AG04450 (cell line): ENCODE data around the gene FAM168A. TPM values are rescaled to one million over a fixed set of nuclear protein-coding genes. Genes with fewer than 3 reads are reported as not detected.

Experiments
- CTCF ChIA-PET: fragments of 300-600, 350-600 bp; formaldehyde crosslinking; extraction: SDS; loops from one replicate; lab custom pipeline; 2022; ENCODE audit warnings: antibody characterized with exemption, inconsistent platforms; lab: Charles Lee
- POLR2A ChIA-PET: fragments of 350-600 bp; formaldehyde crosslinking; extraction: SDS; loops from one replicate; lab custom pipeline; 2021; ENCODE audit warnings: antibody characterized with exemption, inconsistent platforms; lab: Yijun Ruan, JAX
- DNase-seq: peaks from one replicate; pipeline ENCODE4 v3.0.0-alpha.2; 2011; ENCODE audit warnings: low read depth, low spot score
- H3K27ac ChIP-seq: one replicate; pipeline ENCODE4 v1.5.1; 2012; ENCODE audit warnings: low read depth, low read length, control low read depth
- H3K27me3 ChIP-seq: one replicate; pipeline ENCODE4 v1.6.0; 2012; ENCODE audit warnings: low read length; ENCODE audit not compliant: control insufficient read depth, insufficient read depth
- H3K4me3 ChIP-seq: 2 replicates; pipeline ENCODE4 v1.5.1; 2011; ENCODE audit warnings: mild to moderate bottlenecking, low read depth, low read length, control low read depth
- H3K9me3 ChIP-seq: 2 replicates; pipeline ENCODE4 v1.5.1; 2012; ENCODE audit warnings: low read length; ENCODE audit not compliant: control insufficient read depth, insufficient read depth
- polyA plus RNA-seq: library from polyadenylated mRNA; depleted of rRNA; stranded (reverse); fragments of >200 nt; gene quantifications from 2 replicates; pipeline ENCODE4 v1.2.3, GENCODE V29; 2011
- TF ChIP-seq, protein P1 (sequence below): IDR thresholded peaks from 2 replicates; pipeline ENCODE4 v1.5.1; 2011; ENCODE audit warnings: low read depth, low read length, control low read depth, inconsistent platforms

The FAM168A gene
- polyA plus RNA-seq, 1 experiment = 21.3 TPM

DNA sequence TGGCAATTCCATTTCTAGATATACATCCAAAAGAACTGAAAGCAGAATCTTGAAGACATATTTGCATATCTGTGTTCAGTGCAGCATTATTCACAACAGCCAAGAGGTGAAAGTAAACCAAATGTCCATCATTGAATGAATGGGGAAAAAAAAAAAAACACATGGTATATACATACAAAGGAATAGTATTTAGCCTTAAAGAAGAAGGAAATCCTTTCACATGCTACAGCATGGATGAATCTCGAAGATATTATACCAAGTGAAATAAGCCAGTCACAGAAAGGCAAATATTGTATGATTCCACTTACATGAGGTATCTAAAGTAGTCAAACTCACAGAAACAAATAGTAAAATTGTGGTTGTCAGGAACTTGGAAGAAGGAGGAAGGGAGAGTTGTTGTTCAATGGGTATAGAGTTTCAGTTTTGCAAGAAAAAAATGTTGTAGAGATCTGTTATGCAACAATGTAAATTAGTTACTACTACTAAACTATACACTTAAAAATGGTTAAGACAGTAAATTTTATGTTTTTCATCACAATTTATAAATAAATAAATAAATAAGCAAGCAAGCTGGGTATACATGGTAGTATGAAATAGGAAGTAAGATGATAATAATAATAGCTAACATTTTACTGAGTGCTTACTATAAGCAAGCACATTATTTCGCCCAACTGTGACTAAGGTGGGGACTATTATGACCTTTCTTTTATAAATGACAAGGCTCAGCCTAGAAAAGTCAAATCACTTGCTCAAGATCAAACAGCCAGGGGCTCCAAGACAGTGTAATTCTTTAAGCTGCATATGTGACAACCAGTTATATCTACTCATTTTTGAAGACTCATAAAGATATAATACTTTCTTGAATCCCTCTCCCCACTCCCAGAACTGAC, 50.0 kb downstream of the FAM168A start:
- TF ChIP-seq, protein P1, sequence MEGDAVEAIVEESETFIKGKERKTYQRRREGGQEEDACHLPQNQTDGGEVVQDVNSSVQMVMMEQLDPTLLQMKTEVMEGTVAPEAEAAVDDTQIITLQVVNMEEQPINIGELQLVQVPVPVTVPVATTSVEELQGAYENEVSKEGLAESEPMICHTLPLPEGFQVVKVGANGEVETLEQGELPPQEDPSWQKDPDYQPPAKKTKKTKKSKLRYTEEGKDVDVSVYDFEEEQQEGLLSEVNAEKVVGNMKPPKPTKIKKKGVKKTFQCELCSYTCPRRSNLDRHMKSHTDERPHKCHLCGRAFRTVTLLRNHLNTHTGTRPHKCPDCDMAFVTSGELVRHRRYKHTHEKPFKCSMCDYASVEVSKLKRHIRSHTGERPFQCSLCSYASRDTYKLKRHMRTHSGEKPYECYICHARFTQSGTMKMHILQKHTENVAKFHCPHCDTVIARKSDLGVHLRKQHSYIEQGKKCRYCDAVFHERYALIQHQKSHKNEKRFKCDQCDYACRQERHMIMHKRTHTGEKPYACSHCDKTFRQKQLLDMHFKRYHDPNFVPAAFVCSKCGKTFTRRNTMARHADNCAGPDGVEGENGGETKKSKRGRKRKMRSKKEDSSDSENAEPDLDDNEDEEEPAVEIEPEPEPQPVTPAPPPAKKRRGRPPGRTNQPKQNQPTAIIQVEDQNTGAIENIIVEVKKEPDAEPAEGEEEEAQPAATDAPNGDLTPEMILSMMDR = no peak
- H3K27me3 ChIP-seq = no peaks in the 10 kb centered on the region
- H3K9me3 ChIP-seq = no peaks in the 10 kb centered on the region
- H3K4me3 ChIP-seq = no peak overlapping the region
- DNase-seq = no peak
- CTCF ChIA-PET = interaction anchor here (0.6 kb wide), 1 partner anchor 69 kb away, joined by 3 read pairs; no protein-coding TSS in a partner anchor
- POLR2A ChIA-PET = no interaction called here
- no peak overlapping the region for H3K27ac ChIP-seq

DNA sequence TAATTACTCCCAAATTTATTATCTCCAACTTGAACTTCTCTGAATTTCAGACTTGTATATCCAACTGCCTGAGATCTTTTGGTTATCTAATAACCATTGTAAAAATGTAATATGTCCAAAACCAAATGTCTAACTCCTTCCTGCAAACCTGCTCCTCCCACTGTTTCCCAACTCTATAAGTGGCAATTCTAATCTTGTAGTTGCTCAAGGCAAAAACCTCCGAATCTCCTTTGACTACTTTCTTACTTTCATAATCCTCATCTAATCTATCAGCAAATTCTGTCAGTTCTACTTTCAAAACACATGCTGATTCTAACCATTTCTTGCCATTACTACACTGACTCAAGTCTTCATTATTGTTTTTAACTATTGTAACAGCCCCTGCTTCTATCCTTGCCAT, 55.7 kb downstream of the FAM168A start:
- TF ChIP-seq, protein P1 = no peak
- Histone ChIP-seq H3K27ac (no peak overlapping the region), H3K4me3 (no peak overlapping the region), H3K27me3 (no peaks in the 10 kb centered on the region), H3K9me3 (no peaks in the 10 kb centered on the region)
- no peak for DNase-seq
- CTCF ChIA-PET = no interaction called here
- POLR2A ChIA-PET = no interaction called here

DNA sequence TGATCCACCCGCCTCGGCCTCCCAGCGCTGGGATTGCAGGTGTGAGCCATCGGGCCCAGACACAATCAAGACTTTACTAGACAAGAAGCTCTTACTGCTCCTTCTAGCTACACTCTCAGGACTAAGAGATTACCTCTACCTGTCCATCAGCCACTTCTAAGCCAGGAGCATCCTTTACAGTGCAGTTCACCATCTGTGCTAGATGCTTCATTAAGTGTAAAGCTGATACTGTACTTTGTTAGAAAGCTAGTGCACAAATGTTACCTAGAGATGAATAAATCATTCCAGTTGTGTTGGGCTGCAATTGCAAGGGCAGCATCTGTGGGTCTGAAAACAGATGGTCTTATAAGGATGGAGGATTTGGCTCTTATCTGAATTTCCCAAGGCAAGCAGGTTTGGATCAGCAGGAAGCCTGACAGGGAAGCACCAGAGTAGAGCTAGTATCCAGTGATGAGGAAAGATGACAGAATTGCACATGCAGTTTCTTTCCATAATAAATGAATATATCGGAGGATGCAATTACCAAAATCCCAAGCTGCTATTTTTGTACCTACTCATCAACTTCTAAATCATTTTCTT, 58.3 kb downstream of the FAM168A start:
- no peak for DNase-seq
- Histone ChIP-seq H3K27me3 (no peaks in the 10 kb centered on the region), H3K27ac (no peak overlapping the region), H3K4me3 (no peak overlapping the region), H3K9me3 (no peaks in the 10 kb centered on the region)
- ChIA-PET POLR2A (no interaction called here), CTCF (interaction anchor here (0.6 to 2.0 kb wide), 3 partner anchors 31 to 86 kb away, joined by 3 to 8 read pairs (median 4); no protein-coding TSS in a partner anchor)
- TF ChIP-seq, protein P1 = no peak

DNA sequence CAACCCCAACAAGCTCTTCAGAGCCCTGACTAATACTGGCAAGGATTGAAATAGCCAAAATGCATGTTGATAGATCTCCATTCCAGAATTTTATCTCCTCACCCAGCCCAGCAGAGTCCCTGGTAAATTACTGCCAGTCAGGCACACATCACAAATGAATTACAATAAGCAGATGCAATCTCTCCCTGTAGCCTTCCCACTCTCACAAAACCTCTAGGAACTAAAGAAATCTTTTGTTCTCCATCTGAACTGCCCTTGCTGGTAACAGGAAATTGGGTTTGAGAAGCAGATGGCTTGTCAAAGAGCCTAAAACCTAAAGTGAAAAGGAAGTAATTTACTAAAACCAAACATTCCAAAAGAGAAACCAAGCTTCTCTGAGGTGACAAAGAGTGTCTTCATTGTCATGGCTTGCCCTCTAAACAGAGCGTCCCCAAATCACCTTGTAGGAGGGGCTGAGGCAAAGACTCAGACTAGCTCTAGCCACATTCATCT, 59.5 kb downstream of the FAM168A start:
- CTCF ChIA-PET = interaction anchor here (2.0 kb wide), 1 partner anchor 60 kb away, joined by 8 read pairs; no protein-coding TSS in a partner anchor
- no peak for DNase-seq
- no peak overlapping the region for H3K27ac ChIP-seq
- POLR2A ChIA-PET = no interaction called here
- TF ChIP-seq, protein P1 = no peak
- H3K27me3 ChIP-seq = no peaks in the 10 kb centered on the region
- no peaks in the 10 kb centered on the region for H3K9me3 ChIP-seq
- no peak overlapping the region for H3K4me3 ChIP-seq
